HG03378 (cell line): ENCODE measurements around the gene LRRC37B.
"Not testable (repeated sequence)": the region's sequence is repeated elsewhere in the genome, so short reads cannot be mapped to it uniquely, and the experiment has no call there.

ENCODE experiments used
- ATAC-seq: cut with Tn5 transposase; IDR thresholded peaks from one replicate; pipeline ENCODE4 v1.9.1; 2021; ENCODE audit warnings: mild to moderate bottlenecking, moderate library complexity; ENCODE audit not compliant: unreplicated experiment

Gene LRRC37B

GRCh38 chr17:32084942-32085829 is 78.0 kb downstream of the LRRC37B start:
- ATAC-seq: not testable (repeated sequence)

- ATAC-seq: not testable (repeated sequence)
Measured at GRCh38 chr17:32086833-32087232, 79.7 kb downstream of the LRRC37B start.

GRCh38 chr17:32092062-32092461 is 84.9 kb downstream of the LRRC37B start:
- ATAC-seq: not testable (repeated sequence)

- no peak for ATAC-seq
Measured at GRCh38 chr17:32099686-32100085, 92.5 kb downstream of the LRRC37B start.

- not testable (repeated sequence) for ATAC-seq
Measured at GRCh38 chr17:32100323-32100722, 93.1 kb downstream of the LRRC37B start.

GRCh38 chr17:32100971-32101631 is 93.9 kb downstream of the LRRC37B start:
- ATAC-seq: no peak

GRCh38 chr17:32102172-32102571 is 95.0 kb downstream of the LRRC37B start:
- ATAC-seq: no peak

GRCh38 chr17:32102646-32103186 is 95.5 kb downstream of the LRRC37B start:
- ATAC-seq: no peak
